Endothelial cell of umbilical vein (primary cell): Measurements from ENCODE around the gene RNFT2. TPM values are rescaled to one million over a fixed set of nuclear protein-coding genes. Genes with fewer than 3 reads are reported as not detected.

Experiments used
- BruUV-seq: library from RNA; stranded (reverse); fragments of 400-500 nt; replicated peaks from 2 replicates; lab custom pipeline; 2021; lab: Mats Ljungman, UMichigan
- CTCF ChIA-PET: fragments of 300-600, 350-600 bp; sonication (Branson Sonifier 250); formaldehyde crosslinking; loops from one replicate; lab custom pipeline; 2021; ENCODE audit warnings: antibody characterized with exemption, inconsistent platforms; lab: Charles Lee
- POLR2A ChIA-PET: fragments of 300-600, 350-600 bp; sonication (Branson Sonifier 250); formaldehyde crosslinking; loops from one replicate; lab custom pipeline; 2021; ENCODE audit warnings: antibody characterized with exemption, inconsistent platforms; lab: Charles Lee
- DNase-seq: peaks from one replicate; pipeline ENCODE4 v3.0.0-alpha.2; 2011; ENCODE audit warnings: low read depth, low spot score
- FAIRE-seq: peaks from 2 replicates; lab custom pipeline; 2011; peaks lifted over from hg19 to GRCh38; lab: Jason Lieb, UNC
- H2AFZ ChIP-seq: 2 replicates; pipeline ENCODE4 v1.6.0; 2012; ENCODE audit warnings: low read depth, low read length, control low read depth, inconsistent platforms
- H3K27ac ChIP-seq: 2 replicates; pipeline ENCODE4 v1.5.1; 2011; ENCODE audit warnings: low read depth, mild to moderate bottlenecking, control low read depth, low read length, moderate library complexity; ENCODE audit not compliant: insufficient read depth
- H3K27me3 ChIP-seq, 2 experiments: 2 replicates each; pipeline versions ENCODE4 v1.6.0 to v1.6.1; 2011; ENCODE audit warnings: low read length in 2 of 2, mixed read lengths in 1 of 2; ENCODE audit not compliant: control insufficient read depth in 2 of 2, insufficient read depth in 2 of 2
- H3K36me3 ChIP-seq, 2 experiments: 2 replicates in 1 of 2; 3 replicates in 1 of 2; pipeline ENCODE4 v1.5.1; 2011; ENCODE audit warnings: low read length in 2 of 2, mild to moderate bottlenecking in 1 of 2, moderate library complexity in 1 of 2; ENCODE audit not compliant: control insufficient read depth in 2 of 2, insufficient read depth in 2 of 2; ENCODE audit errors: extremely low read depth in 1 of 2
- H3K4me1 ChIP-seq: 3 replicates; pipeline ENCODE4 v1.5.1; 2011; ENCODE audit warnings: mild to moderate bottlenecking, low read length; ENCODE audit not compliant: control insufficient read depth, insufficient read depth; ENCODE audit errors: extremely low read depth
- H3K4me2 ChIP-seq: 2 replicates; pipeline ENCODE4 v1.6.1; 2011; ENCODE audit warnings: low read length, control low read depth, mixed read lengths; ENCODE audit not compliant: insufficient read depth
- H3K4me3 ChIP-seq, 3 experiments: fragments of 200-600 bp in 1 of 3; sonication (generic), shearing (Covaris generic) in 1 of 3; replicated peaks in 1 of 3; 2 replicates each; pipeline ENCODE4 v1.5.1; 2011 to 2016; ENCODE audit warnings: control low read depth in 3 of 3, low read length in 3 of 3, mild to moderate bottlenecking in 2 of 3, inconsistent platforms in 1 of 3, low read depth in 1 of 3, moderate library complexity in 1 of 3; ENCODE audit not compliant: insufficient read depth in 1 of 3
- H3K79me2 ChIP-seq: 2 replicates; pipeline ENCODE4 v1.6.0; 2012; ENCODE audit warnings: low read length, inconsistent platforms; ENCODE audit not compliant: control insufficient read depth, insufficient read depth
- H3K9ac ChIP-seq: replicated peaks from 2 replicates; pipeline ENCODE3; 2011; ENCODE audit warnings: low read length, control low read depth; ENCODE audit not compliant: insufficient read depth; ENCODE audit errors: extremely low read depth
- H3K9me1 ChIP-seq: replicated peaks from 3 replicates; pipeline ENCODE4 v1.6.0; 2011; ENCODE audit warnings: mild to moderate bottlenecking, low read length; ENCODE audit not compliant: control insufficient read depth, insufficient read depth; ENCODE audit errors: extremely low read depth
- H3K9me3 ChIP-seq: replicated peaks from 2 replicates; pipeline ENCODE4 v1.5.1; 2012; ENCODE audit warnings: low read length, inconsistent platforms; ENCODE audit not compliant: control insufficient read depth, insufficient read depth
- H4K20me1 ChIP-seq: replicated peaks from 2 replicates; pipeline ENCODE3; 2011; ENCODE audit warnings: mild to moderate bottlenecking, low read length; ENCODE audit not compliant: control insufficient read depth, insufficient read depth; ENCODE audit errors: extremely low read depth
- EZH2 ChIP-seq: IDR thresholded peaks from 2 replicates; pipeline ENCODE4 v1.6.1; 2012; ENCODE audit warnings: borderline replicate concordance, low read depth, mild to moderate bottlenecking, moderate library complexity, low read length, inconsistent platforms; ENCODE audit not compliant: severe bottlenecking
- FOS ChIP-seq: IDR thresholded peaks from 2 replicates; pipeline ENCODE4 v1.6.1; 2011; ENCODE audit warnings: mild to moderate bottlenecking, low read length, moderate library complexity, borderline replicate concordance; ENCODE audit not compliant: insufficient read depth
- GATA2 ChIP-seq: IDR thresholded peaks from 2 replicates; pipeline ENCODE4 v1.7.0; 2011; ENCODE audit warnings: low read depth, mild to moderate bottlenecking, moderate library complexity, mixed read lengths, low read length; ENCODE audit not compliant: insufficient read length, insufficient read depth
- JUN ChIP-seq: IDR thresholded peaks from 2 replicates; pipeline ENCODE4 v1.6.1; 2011; ENCODE audit warnings: borderline replicate concordance, low read depth; ENCODE audit not compliant: insufficient read length, insufficient read depth
- MAX ChIP-seq: IDR thresholded peaks from 2 replicates; pipeline ENCODE4 v1.6.1; 2011; ENCODE audit not compliant: insufficient read depth, insufficient read length
- MYC ChIP-seq: IDR thresholded peaks from one replicate; pipeline ENCODE4 v1.6.1; 2011; ENCODE audit warnings: mild to moderate bottlenecking, low read depth, low read length
- POLR2AphosphoS5 ChIP-seq: IDR thresholded peaks from 2 replicates; pipeline ENCODE4 v1.6.1; 2012; ENCODE audit warnings: low read depth, mild to moderate bottlenecking, control low read depth, low read length, moderate library complexity; ENCODE audit not compliant: insufficient read depth
- dilution Hi-C: fragments of 300-500 bp; cut with MboI; formaldehyde crosslinking; loops from one replicate; pipeline ENCODE4 v1.15.0; 2019; ENCODE audit warnings: low sequenced_read_pairs; ENCODE audit not compliant: extremely low pct_ligation_motif_present
- intact Hi-C: fragments of 100-400 bp; cut with micrococcal nuclease; formaldehyde crosslinking; loops from one replicate; pipeline ENCODE4 v1.10.0; 2022
- polyA plus RNA-seq, 4 experiments: library from polyadenylated mRNA; depleted of rRNA in 3 of 4; stranded (reverse) in 3 of 4; unstranded in 1 of 4; fragments of >200 nt; gene quantifications; 2 replicates each; pipeline versions ENCODE4 v1.2.1 to v1.2.3, GENCODE V29; 2011 to 2012; ENCODE audit warnings: missing spikeins in 1 of 4
- total RNA-seq: library from RNA; stranded (reverse); gene quantifications from 2 replicates; pipeline ENCODE4 v1.2.3, GENCODE V29; 2021

RNFT2 gene
- total and polyA plus RNA-seq, 2 donors (not counting 3 experiments of a cell fraction or from before 2014, with no cell fraction given): 1.4 to 6.6 TPM

DNA sequence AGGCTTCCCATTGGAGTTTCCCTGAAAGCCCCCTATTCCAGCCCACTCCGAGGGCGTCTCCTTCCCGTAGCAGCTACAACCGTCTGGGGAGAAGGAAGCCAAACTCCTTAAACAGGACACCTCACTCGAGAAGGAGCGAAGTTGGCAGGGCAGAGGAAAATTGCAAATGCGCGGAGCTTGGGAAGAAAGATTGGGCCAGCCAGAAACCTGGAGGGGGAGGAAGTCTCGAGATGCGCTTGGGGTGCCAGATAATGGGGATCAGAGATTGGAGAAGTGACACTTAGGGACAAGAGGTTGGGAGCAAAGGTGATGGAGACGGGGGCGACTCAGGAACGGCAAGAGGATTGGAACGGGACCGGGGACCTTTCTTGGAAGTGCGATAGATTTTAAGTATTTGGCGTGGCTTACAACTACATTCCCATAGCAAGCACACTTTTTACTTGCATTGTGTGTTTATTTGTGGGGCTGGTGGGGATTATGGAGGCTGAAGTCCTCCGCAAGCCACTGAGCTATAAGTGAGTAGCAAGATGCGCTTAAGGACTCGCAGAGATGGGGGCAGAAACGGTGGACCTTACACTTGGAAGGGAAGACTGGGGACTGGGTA lies 142.2 kb downstream of the RNFT2 start:
- no peak overlapping the region for H3K4me3 ChIP-seq
- H3K4me1 ChIP-seq: no peaks in the 10 kb centered on the region
- TF ChIP-seq EZH2 (no peak), GATA2 (no peak), MAX (no peak), POLR2AphosphoS5 (no peak), FOS (no peak), JUN (no peak), MYC (no peak)
- intact Hi-C loops (loop anchor here (5.0 kb wide), 1 partner anchor 108 kb away; no protein-coding TSS in a partner anchor), dilution Hi-C loops (no loop called here)
- H3K79me2 ChIP-seq: no peaks in the 10 kb centered on the region
- no peaks in the 10 kb centered on the region for H3K9me3 ChIP-seq
- H3K27me3 ChIP-seq: peaks cover 59 to 74% of the 10 kb centered on the region in 2 experiments
- no TSS peak for BruUV-seq
- no peak overlapping the region for H3K27ac ChIP-seq
- FAIRE-seq (no peak), DNase-seq (peak; percentile 33)
- no peaks in the 10 kb centered on the region for H3K9me1 ChIP-seq
- no peak overlapping the region for H3K9ac ChIP-seq
- no peaks in the 10 kb centered on the region for H3K36me3 ChIP-seq
- ChIA-PET CTCF (interaction anchor here (0.7 to 3.9 kb wide), 4 partner anchors 9 to 177 kb away, joined by 3 to 61 read pairs (median 4); no protein-coding TSS in a partner anchor), POLR2A (no interaction called here)
- no peaks in the 10 kb centered on the region for H4K20me1 ChIP-seq
- no peak overlapping the region for H2AFZ ChIP-seq
- H3K4me2 ChIP-seq: no peak overlapping the region
